ENCODE data around the gene CBLN4.

Gene CBLN4

DNA sequence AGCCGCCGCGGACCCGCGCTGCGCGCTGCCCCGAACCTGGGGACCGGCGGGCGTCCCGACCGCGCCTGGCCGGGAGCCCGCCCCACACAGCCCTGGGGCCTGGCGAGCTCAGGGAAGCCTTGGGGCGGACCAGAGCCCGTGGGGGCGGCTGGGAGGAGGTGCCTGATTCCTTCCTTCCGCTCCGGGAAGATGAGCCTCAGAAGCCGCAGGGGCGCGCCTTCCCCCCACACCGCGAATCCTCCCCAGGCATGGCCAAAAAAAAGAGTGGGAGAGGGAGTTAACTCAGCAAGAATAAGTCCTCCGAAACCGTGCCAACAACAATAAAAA, at the start of gene CBLN4:
Gene CBLN4 (minus strand): TSS at position 131 of the 327 bp plus-strand sequence. CDS start 1,348 bp downstream, outside the sequence.
- DNase-seq (ENCODE audit: low spot score), result no peak

DNA sequence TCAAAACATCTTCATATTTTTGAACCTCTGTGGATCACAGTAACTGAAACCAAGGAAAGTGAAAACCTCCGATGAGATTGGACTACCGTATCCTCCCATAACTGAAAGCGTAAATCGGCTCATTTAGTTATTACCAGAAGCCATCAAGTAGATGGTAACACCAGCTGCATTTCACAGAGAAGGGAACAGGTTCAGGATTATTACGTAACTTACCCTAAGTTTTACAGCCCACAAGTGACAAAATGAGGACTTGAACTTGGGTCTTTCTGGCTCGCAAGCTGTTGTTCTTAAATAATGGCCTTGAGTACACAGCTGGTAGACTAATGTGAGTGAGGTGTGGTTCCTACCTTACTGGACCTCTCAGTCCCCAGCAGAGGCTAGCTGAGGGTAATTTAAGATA, 37.9 kb upstream of the CBLN4 start:
- no peak for DNase-seq (ENCODE audit: low spot score)

DNA sequence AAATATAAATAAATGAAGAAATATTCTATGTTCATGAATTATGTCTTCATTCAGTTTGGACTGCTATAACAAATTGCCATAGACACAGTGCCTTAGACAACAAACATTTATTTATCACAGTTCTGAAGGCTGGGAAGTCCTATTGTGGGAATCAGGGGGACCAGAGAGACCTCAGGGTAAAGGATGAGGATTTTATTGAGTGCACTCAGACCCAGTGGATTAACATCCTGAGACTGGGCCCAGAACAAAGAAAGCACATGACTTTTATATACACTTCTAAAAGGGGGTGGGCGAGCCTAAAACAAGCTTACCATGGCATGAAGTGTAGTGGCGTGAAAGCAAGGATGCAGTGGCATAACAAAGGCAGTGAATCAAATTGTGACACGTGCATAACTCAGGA, 26.9 kb upstream of the CBLN4 start:
- no peak for DNase-seq (ENCODE audit: low spot score)

DNA sequence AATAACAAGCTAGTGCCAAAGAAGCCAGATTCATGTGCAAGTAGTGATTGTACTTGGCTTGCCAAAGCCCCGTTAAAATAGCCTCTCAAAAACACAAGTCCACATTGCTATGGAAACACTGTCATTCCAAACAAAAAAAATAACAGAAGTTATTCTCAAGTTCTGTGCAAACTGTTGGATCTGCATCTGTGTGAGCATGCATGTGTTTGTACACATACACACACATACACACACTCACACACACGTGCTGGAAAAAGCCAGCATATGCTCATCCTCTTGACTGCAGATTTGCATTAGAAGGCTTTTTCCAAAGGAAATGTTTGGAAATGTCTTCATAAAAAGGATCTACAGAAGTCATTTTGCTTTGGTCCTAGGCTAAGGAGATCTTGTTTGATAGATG, 13.4 kb upstream of the CBLN4 start:
- no peak for DNase-seq (ENCODE audit: low spot score)

DNA sequence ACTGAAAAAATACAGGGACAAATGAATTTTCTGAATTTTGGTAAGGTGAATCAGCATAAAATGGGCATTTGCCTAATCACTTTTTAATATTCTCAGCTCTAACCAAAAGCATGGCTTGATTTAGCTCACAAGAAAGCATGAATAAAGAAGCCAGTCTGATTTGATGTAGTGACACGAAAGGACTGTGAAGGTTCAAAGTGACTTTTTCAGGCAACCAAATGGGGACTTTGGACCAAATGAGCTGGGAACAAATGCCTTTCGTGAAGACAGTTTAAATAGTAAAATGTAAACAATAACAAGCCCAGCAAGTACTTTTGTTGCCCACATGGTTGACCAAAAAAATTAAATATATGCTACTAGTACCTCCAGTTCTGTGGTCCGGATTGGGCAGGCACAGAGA, 12.9 kb upstream of the CBLN4 start:
- no peak for DNase-seq (ENCODE audit: low spot score)

DNA sequence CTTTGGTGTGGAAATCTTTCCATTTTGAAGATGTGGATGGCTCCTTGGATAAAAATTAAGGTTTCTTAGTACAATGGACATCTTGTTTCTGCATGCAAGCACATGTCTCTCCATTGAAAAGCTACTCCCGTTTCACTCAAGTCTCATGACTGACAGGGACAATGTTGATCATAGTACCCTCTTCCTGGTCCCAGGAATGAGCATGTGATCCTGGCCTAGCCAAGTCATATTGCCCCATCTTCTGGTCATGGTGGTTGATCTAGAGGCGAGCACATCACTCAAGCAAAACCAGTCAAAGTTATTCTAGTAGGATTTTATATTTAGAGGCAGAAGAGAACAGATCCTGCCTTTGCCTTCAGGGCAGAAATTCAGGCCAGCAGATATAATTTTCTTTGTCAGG, 12.2 kb upstream of the CBLN4 start:
- no peak for DNase-seq (ENCODE audit: low spot score)

DNA sequence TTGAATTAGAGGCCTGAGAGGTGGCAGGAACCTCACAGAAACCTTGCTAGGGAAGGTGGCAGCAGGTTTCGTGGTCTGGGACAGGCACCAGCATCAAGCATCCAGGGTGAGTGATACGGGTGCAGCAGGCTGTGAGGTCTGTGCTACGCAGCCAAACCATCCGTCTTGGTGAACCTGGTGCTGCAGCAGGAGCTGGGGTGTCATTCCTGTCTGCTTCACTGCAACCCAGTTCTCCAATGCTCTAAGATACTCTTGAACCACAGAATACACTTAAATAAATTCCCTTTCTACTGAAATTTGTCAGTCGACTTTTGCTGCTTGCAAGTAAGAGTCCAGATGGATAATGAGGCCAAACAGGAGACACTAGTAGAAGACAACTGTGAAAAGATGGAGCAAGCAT, 9.7 kb upstream of the CBLN4 start:
- no peak for DNase-seq (ENCODE audit: low spot score)

DNA sequence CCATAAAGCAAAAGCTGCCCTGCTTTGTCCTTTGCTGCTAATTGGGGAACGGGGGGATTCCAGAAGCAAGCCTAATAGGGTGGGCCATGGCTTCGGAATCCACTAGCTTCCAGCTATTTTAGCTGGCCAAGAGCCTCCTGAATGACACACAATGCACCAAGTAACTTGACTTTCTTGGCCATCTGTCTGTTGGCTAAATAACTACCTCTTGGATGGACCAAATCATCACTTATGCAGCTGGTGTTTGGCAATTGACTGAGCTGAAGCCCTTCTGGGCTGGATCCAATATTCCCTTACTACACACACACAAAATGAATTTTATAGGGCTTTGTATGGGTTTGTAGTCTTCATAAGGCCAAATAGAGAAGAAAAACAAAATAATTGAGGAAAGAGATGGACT, 8.8 kb upstream of the CBLN4 start:
- no peak for DNase-seq (ENCODE audit: low spot score)

DNA sequence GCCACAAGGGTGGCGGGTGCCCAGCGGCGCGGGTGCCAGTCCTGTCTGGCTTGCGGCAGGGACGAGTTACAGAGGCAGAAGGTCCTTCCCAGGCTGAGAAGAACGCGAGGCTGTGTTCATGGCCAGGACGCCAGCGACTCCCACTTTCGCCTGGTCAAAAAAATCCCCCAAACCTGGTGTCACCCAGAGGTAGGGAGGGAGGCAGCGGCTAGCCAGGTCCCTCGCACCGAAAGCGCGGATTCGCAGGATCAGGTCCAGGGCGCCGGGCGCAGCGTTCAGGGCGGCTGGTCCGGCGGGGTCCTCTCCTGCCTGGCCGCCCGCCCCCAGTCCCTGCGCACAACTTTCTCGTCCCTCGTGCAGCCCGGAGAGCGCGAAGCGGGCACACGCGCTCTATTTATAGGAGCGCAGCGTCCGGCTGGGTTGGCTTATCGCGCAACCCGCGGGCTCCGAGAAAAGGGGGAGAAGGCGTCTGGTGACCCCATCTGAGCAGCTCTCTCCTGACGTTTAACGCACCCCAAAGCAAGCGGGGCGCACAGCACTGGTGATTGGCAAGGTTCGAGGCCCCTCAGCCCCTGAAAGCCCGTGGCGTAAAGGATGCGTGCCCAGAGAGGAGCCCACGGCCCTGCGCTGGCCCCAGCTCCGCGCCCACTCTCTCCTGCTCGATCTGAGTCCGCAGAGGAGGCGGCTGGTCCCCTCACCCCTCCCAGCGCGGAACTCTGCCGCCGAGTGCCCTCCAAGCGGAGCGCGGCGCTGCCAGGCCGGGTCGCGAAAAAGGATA, 519 bp downstream of the CBLN4 start:
- DNase-seq (ENCODE audit: low spot score), result no peak

DNA sequence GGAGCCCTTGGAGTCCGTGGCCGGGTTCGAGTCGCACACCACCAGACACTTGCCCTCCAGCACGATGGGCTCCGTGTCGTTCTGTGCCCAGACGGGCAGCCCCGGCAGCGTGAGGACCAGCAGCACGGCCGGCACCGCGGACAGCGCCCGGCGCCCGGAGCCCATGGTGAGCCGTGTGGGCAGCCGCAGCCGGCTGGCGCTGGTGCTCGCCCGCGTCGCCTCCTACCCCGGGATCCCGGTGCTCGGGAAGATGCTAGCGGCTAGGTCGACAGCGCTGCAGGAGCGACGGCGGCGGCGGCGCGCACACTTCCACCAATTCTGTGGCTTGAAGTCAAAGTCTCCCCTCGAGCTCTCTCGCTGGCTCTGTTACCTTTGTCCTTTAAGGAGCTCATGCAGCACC, 1.3 kb downstream of the CBLN4 start:
- DNase-seq (ENCODE audit: low spot score), result no peak

DNA sequence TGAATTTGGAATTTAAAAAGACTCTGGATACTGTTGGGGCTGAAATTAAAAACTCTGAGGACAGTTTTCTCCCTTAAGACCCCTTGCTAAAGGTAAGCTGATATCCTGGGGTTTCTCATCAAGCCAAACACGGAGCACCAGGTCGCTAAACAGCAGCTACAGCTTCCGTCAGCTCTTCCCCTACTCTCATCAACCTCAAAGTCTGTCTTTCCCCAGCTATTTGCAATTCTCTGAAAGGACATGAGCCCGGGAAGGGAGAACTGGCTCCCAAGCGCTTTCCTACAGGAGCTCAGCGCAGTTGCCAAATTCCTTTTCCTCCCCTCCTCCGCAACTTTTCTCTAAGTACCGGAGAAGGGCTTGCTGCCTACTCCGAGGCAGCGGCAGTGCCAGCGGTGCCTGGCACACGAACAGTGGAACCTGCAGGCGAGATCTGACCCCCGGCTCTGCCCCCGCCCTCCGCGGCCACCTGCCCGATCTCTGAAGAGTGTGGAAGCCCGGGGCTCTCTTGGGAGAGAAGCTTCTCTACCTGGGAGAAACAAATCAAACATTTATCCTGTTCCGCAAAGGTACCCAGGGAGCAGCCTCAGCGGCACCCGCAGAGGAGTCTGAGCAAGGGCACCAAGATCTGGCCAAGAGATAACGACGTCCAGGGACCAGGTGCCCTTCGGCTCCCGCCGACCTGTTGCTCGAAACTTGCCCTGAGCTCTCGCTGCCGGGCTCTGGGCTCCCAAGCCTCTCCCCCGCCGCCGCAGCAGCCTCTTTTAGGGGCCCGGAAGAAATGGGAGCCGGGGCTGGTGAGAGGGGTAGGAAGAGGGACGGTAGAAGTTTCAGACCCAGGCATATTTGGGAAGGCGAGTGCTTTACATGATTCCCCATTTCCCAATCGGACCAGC, 2.2 kb downstream of the CBLN4 start:
- no peak for DNase-seq (ENCODE audit: low spot score)

DNA sequence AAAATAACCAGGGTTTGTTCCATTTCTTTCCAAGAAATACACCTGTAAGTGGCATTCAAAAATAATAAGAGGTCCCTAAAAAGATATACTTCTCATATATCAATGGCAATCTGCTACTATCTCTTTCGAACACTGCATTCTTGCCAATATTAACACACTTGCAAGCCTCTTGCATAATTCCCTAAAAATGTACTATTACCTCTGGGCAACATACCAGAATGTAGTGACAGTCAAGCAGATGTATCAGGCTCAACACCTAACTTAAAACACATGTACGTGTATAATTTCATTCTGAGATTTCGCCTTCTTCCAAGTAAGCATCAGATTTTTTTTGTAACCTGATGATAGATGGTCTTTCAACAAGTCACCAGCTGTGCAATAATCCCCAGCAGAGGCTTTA, 3.4 kb downstream of the CBLN4 start:
- no peak for DNase-seq (ENCODE audit: low spot score)

DNA sequence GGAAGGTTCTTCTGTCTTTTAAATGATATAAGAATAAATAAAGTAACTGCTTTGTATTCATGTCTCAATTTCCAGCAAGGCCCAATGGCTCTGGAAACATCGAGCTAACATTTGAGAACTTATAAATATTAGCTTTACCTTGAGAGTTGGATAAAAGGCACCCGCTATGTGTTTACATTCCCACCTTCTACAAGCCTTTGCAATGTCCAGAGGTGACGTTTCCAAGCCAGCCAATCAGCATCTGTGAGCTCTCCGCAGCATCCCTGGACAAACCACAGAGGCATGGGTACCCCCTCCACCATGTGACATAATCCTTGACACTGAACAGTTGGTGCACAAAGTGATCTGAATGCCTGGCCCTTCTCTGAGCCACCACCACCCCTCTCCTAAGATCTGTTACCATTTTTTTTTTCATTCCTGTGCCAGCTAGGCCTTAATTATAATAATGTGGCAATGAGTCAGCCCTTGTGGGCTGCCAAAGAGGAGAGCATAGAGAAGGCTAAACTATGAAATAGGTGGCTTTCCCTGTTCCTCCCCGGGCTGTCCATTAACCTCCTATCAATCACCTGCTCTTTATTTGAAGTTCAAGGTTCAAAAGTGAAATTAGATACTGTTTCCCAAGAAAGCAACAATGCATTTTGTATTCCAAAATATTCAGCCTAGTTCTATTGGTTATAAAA, 4.1 kb downstream of the CBLN4 start:
- no peak for DNase-seq (ENCODE audit: low spot score)

DNA sequence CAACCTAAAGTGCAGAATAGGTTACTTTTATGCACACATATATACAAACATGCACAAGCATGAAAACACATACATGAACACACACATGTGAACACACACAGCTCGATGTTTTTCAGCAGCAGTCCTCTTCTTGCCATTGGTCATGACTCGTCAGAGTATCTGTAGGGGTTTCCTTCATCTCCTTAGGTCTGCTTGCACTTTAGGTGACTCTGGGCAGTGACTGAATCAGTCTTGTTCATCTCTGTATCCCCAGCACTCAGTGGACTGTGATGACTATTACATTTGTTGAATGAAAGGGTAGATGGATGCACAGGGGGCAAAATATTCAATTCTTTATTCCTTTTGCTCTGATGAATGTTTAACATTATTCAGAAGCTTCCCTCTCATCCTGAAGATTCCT, 26.8 kb downstream of the CBLN4 start:
- DNase-seq (ENCODE audit: low spot score), result no peak

DNA sequence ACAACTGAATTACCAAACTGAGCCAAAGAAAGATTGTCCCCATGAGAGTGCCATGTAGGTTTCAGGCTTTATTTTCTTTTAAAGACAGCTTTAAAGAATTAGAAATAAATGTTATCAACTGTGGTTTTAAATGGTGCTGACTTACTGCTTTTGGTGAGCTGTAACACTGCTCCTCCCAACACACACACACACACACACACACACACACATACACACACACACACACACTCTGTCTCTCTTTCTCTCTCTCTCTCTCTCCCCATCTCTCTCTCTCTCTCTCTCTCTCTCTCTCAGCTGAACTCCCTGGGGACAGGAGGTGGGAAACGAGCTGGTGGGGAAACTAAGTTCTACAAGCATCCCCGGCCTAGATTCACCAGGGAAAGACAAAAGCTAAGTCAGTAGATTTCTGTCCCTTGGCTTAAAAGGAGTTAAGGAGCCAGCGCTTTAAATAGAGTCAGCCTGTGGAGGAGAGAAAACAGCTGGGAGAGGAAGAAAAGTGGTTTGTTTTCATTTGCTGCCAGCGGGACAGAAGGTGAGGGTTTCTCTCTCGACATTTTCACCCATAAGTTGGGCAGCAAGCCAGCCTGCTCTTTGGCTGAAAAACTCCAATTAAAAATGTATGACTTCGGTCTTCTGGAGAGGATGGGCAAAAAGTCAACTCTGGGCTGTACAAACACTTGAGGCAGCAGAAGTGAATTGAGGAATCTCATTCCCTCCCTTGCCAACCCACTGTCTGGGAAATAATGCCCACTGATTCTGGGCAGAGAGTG, 27.4 kb downstream of the CBLN4 start:
- DNase-seq (ENCODE audit: low spot score), result no peak

DNA sequence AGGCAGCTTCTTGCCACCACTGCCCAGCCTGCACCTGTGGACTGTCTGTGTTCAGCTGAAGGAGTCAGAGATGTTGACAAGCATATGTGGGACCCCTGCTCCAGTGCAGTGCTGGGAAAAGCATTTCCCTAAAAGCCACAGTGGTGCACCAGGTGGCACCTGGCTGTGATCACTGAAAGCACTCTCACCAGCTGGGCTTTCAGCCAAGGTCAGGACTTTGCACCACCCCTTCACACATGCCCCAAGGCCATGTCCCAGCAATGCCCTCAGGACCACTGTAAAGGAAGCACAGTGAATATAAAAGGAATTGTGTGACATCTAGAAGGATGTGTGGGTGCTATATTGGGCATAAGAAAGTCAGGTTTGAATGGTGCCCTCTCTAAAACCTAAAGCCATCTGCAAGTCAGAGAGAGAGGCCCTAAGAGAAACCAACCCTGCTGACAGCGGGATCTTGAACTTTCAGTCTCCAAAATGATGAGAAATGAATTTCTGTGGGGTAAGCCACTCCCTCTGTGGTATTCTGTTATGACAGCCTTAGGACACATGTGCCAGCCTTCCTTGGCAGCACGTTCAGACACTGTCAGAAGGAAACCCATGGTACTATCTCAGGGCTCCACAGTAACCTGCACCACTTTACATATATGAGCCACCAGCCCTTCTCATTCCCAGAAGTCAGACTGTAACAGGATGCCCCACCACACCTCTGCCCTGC, 30.7 kb downstream of the CBLN4 start:
- DNase-seq (ENCODE audit: low spot score), result no peak

DNA sequence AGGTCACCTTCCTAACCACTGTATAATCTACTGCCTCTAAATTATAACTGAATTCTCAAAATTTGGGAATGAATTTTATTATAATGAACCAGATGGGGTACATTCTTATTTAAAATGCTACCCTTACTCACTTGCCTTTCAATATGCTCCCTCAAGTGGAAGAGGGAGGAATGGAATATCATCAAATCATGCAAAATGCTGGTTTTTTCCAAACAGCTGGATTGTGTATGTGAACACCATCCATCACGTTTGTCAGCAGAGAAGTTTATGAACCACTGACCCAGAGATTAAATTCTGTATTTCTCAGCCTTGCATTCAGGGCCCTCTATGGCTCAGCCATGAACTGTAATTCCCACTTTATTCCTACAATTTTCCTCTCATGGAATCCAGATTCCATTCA, 40.5 kb downstream of the CBLN4 start:
- DNase-seq (ENCODE audit: low spot score), result no peak

DNA sequence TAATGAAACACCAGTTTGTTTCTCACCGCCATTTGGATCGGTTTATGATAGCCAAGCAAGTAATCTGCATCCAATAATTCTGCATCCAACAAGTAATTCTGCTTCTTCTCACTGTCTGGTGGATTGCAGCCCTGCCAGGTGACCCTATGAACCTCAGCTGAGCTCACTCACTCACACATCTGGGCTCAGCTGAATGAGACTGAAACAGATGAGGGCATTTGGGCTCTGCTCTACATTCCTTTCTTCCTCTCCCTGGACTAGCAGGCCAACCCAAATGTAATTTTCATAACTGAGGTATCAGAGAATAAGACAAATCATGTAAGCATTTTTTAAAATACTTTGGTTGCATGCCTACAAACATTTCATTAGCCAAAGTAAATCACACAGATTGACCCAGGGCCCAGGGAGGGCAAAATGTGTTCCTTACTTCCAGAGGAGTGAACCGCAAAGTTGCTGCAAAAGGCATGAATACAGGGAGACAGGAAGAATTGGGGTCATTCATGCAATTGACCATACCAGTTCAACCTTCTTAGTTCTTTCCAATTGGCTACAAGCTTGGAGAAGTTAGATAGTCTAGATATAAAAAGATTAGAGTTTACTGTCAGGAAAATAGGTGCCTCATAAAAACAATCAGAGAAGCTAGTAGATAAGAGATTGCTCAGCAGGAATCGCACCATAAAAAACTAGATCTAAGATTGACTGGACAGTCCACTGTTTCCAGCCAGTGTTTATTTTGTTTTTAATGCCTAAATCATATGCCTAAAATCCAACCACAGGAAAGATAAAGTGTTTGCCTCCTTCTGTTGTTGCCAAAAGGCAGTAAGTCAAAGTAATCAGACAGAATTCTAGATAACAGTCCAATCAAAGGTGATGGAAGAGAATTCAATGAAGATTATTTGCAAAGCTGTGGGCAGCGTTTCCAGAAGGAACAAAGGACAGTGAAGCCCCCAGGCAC, 43.7 kb downstream of the CBLN4 start:
- no peak for DNase-seq (ENCODE audit: low spot score)

DNA sequence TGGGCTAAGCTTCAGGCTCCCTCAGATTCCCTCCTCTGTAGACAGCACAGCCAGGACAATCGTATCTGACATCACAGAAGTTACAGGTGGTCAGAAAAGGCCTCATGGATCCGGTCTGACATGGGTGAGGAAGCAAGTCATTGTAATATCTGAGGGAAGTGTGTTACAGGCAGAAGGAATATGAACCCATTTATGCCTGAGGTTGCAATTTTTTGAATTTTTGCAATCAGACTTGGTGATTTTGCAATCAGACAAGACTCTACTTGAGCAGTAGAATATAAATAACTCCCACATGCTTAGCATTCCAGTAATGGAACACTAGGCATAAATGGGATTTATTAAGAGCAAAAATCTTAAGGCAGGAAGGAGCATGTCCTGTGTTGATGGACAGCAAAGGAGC, 52.1 kb downstream of the CBLN4 start:
- no peak for DNase-seq (ENCODE audit: low spot score)

DNA sequence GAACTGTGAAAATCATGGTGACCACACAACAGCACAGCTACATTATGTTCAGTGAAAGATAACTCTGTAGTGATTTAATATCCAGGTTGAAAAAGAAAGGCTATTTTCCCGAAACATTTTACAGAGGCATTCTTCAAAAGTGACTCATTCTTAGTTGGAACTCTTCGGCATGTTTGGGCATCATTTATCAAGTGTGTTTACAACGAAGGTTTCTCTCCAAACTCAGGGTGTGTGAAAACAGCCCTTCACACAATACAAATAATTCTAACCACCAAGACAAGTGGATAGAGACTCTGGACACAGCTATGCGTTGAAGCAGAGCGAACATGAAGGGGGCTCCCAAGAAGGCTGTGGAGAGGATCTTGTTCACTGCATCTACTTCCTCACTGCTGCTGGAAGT, 57.6 kb downstream of the CBLN4 start:
- DNase-seq (ENCODE audit: low spot score), result no peak
